ENCODE results near the gene ARHGAP19.

Gene ARHGAP19

DNA sequence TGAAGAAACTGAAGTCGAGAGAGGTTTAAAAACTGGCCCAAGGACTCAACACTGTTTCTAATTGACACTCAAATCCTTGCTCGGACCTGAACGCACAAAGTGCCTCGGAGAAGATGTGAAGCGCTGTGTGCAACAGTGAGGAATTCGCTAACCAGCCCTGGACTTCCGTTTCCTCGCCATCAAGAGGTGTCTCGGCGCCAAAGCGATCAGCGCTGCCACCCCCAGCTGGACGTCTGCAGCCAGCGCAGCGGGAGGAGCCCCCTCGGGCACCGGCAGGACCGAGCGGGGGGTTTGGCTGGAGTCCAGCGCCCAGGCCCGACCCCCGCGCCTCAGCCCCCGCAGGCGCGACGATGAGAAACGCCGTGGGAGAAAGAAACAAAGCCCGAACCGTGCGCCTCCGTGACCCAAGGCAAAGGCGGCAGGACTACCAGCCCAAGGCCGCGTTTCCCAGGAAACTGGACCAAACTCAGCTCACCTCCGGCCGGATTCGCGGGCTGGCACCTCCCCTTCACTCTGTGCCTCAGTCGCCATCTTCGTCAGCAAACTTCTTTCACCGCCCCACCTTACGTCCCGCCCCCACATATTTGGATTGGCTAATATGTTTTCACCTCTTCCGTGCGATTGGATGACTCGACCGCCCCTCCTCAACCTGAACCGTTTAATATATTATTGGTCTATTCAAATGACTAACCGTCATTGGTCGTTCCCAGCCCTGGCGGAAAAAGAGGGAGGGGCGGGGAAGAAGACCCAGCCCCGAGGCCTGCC lies at the start of gene ARHGAP19:
ARHGAP19 (minus strand) TSS at position 541 of the 765 bp plus-strand sequence; CDS start at position 531, 10 bp downstream.
- peak; percentile 87 to 99 (median 92) for DNase-seq
- intact Hi-C loops (cut with DNase I) = loop anchor here (2.0 to 5.0 kb wide), 2 partner anchors 27 to 40 kb away; partner anchors contain the start of genes FRAT1 and FRAT2

DNA sequence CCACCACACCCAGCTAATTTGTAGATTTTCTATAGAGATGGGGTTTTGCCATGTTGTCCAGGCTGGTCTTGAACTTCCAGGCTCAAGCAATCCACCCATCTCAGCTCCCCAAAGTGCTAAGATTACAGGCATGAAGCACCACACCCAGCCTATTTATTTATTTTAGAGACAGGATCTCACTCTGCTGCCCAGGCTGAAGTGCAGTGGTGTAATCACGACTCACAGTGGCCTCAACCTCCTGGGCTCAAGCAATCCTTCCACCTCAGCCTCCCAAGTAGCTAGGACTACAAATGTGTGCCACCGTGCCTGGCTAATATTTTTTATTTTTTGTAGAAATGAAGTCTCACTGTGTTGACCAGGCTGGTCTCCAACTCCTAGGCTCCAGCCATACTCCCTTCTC lies 49.0 kb upstream of the ARHGAP19 start:
- intact Hi-C loops (cut with DNase I) = no loop called here
- DNase-seq = peak in 1 of 10 donors; percentile 3

DNA sequence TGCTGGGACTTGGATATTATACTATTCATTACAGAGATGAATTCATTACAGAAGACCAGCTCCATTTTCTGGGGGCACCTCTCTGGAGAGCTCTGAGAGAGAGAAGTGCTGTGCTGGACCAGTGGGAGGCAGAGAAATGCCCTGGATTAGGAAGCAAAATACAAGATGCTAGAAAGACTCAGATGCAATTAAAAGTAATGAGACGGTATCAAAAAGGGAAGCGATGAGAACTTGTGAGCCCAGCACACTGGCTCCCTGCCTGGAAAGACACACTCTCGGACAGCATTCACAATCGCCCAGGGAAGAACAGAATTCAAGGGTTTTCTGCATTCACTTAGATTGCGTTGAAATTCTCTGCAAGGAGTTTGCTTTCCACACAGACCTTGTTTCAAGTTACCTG lies 45.6 kb upstream of the ARHGAP19 start:
- DNase-seq = peak in 3 of 10 donors; percentile 24 to 68 (median 67)
- intact Hi-C loops (cut with DNase I) = no loop called here

GRCh38 chr10:97336942-97337831 lies 44.8 kb upstream of the ARHGAP19 start:
- DNase-seq = peak in 2 of 10 donors; percentile 70 to 76
- intact Hi-C loops (cut with DNase I) = no loop called here

DNA sequence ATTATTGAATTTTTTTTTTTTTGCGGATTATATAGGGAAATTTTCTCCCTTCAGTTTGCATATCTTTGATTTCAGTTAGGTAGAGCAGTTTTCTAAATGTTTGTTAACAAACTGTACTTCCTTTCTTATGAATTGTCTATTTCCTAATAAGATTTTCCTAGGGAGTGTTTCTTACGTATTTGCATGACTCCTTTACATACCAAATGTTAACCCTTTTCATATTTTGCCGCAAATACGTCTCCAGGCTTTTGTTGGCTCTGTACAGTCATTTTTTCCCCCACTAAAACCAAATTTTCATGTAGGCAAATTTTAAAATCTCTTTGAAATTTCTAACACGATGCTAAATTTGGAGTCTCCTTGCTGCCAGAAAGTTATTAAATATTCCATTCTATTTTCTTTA lies 44.0 kb upstream of the ARHGAP19 start:
- intact Hi-C loops (cut with DNase I) = no loop called here
- no peak for DNase-seq

- intact Hi-C loops (cut with DNase I) = no loop called here
- DNase-seq = no peak
These were observed 43.6 kb upstream of the ARHGAP19 start for GRCh38 chr10:97336006-97336405.

DNA sequence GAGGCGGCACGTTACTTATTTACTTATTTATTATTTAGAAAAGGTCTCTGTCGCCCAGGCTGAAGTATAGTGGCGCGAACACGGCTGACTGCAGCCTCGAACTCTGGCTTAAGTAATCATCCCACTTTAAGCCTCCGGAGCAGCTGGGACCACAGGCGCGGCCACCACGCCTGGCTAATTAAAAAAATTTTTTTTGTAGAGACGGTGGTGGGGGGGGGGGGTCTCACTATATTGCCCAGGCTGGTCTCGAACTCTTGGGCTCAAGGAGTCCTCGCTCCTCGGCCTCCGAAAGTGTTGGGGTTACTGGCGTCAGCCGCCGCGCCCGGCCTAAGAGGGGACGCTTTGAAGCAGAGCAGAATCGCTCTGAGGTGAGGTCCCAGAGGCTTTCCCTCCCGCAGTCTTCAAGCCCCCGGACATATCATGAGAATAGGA lies 42.8 kb upstream of the ARHGAP19 start:
- DNase-seq = peak in 2 of 10 donors; percentile 67 to 76

DNA sequence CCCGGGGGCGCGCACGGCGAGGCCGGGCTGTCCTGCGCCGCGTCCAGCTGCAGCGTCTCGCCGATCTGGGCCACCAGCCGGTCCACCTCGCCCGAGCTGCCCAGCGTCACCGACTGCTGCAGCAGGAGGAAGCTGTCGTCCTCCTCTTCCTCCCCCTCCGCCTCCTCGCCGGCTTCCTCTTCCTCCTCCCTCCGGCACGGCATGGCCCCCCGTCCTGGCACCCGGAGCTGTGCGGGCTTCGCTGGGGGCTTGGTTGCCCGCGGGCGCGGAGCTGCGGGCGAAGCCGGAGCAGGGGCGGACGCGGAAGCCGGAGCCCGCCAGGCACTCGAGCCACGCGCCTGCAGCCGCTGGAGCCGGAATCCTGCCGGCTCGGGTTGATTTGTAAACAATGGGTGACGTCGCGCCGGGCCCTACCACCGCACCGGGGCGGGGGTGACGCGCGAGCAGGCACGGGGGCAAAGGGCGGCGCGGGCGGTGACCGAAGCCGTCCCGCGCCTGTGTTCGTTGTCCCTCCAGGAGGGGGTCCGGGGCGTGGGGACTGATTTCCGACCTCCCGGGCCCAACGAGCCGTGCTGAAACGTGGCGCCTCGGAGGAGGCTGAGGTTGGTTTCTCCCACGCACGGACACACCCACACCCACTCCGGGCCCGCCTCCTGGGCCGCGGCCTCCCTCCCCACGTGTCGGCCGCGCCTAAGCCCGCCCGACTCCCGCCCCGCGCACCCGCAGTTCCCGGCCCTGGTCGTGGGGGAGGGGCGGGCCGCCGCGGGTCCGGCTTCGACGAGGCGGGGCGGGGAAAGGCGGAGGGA lies 42.1 kb upstream of the ARHGAP19 start, which contains the start of gene FRAT2:
FRAT2 (minus strand) TSS at position 360 of the 806 bp plus-strand sequence; CDS start at position 203, 157 bp downstream.
- peak; percentile 82 to 98 (median 87) for DNase-seq
- intact Hi-C loops (cut with DNase I) = loop anchor here (1.0 to 5.0 kb wide), 2 partner anchors 15 to 42 kb away; partner anchors contain the start of genes ARHGAP19 and FRAT1

More for the DNA sequence above, 42.8 kb upstream of the ARHGAP19 start:
- intact Hi-C loops (cut with DNase I) = no loop called here

DNA sequence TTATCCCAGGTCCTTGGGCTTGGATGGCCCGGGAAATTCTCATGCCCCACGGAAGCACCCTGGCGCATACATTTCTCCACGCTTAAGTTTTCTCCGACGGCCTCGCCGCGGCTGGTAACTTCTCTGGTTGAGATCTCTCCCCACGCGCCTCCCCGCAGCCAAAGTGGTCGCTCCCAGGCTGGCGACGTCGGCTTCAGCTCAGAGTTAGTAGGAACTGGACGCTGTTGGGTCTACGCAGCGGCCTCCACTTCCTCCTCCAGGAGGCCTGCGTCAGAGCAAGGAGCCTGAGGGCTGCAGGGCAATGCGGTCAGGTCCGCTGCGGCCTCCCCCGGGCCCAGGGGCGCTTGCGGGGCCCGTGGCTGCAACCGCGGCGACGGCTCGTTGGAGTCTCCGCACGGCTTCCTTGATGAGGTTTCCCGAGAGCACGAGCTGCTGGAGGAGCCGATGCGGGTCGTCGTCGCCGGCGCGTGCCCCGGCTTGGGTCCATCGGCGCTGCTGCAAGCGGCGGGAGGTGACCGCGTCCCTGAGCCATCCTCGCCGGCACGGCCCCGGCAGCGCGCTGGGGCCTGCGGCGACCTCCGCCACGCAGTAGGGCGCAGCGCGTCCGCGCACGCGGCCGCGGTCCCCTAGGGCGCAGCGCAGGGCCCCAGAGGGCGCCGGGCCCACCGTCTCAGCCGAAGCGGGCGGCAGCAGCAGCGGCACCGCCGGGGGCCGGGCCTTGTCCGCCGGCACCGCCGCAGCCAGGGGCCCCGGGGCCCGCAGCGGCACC lies 41.3 kb upstream of the ARHGAP19 start:
- DNase-seq = peak in 6 of 10 donors; percentile 23 to 89 (median 56)
- intact Hi-C loops (cut with DNase I) = loop anchor here (1.0 to 5.0 kb wide), 3 partner anchors 14 to 55 kb away; partner anchors contain the start of genes ARHGAP19 and FRAT1

GRCh38 chr10:97333351-97333600 lies 40.8 kb upstream of the ARHGAP19 start:
- intact Hi-C loops (cut with DNase I) = loop anchor here (2.0 to 5.0 kb wide), 2 partner anchors 41 to 54 kb away; partner anchors contain the start of gene ARHGAP19
- no peak for DNase-seq

DNA sequence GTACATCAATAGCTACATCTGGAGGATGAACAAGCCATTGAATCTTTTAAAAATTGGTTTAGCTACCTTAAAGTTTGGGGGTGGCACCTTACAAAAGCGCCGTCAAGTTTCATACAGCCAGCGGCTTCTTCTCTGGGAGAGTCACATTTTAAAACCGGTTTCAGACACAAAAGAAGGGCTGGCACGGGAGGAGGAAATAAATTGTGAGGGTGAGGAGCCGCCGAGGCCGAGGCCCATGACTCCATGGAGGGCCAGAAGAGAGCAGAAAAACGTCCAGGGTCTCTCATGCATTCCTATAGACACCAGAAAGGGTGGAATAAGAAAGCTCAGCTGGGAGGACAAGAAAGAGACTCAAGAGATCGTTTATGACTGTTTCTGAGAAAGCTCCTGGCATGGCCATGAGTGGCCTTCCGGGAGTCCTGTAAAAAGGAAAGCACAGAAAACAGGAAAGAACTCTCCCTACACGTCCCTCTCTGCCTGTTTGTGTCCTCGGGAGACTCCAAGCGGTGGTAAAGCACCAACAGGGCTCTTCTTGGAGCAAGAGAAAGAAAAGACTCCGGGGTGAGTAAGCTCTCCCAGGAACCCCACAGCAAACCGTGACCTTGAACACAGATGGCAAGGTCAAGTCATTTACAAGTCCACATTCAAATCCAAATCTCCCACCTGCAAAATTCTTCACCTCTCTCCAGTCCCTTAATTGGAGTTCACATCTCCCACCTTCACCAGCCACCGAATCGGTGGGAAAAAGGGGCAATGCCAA lies 40.3 kb upstream of the ARHGAP19 start:
- intact Hi-C loops (cut with DNase I) = loop anchor here (2.0 to 5.0 kb wide), 2 partner anchors 40 to 54 kb away; partner anchors contain the start of gene ARHGAP19
- DNase-seq = peak in 5 of 10 donors; percentile 47 to 94 (median 58)

DNA sequence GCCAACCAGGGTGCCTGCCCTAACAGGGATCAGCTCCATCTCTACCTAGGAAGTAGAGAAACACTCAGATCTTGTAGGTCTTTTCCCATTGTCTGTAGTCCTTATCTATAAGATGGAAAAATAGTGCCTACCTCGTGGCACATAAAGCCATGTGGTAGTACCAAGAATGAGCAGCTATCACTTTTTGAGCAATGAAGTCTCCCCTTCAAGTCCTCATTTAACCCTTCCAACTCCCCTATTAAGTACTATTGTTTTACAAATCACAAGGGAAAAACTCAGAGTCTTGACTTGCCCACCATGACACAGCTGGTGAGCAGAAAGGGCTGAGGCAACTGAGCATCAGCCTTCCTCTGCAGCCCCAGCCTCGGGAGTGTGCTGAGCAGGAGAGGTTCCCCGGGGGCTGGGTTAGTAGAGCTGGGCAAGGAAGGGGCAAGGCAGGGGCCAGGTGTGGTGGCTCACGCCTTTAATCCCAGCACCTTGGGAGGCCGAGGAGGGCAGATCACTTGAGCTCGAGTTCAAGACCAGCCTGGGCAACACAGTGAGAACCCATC lies 38.8 kb upstream of the ARHGAP19 start:
- DNase-seq = peak in 1 of 10 donors; percentile 35
- intact Hi-C loops (cut with DNase I) = loop anchor here (5.0 kb wide), 1 partner anchor 39 kb away; the partner anchor contains the start of gene ARHGAP19

DNA sequence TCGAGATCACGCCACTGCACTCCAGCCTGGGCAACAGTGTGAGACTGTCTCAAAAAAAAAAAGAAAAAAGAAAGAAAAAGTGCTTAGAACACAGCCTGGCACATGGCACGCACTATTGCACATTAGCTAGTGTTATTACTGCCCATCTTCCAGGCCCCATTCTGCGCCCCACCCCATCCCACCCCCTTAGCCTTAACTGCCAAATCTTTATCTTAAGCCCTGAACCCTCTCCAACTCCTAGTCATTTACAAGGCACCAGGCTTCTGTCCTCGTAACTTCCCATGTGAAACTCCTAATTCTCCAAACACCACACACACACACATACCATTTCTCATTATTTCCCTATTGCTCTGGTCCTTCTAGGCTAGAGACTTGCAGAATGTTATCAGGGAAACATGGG lies 37.3 kb upstream of the ARHGAP19 start:
- intact Hi-C loops (cut with DNase I) = loop anchor here (5.0 kb wide), 1 partner anchor 37 kb away; the partner anchor contains the start of gene ARHGAP19

DNA sequence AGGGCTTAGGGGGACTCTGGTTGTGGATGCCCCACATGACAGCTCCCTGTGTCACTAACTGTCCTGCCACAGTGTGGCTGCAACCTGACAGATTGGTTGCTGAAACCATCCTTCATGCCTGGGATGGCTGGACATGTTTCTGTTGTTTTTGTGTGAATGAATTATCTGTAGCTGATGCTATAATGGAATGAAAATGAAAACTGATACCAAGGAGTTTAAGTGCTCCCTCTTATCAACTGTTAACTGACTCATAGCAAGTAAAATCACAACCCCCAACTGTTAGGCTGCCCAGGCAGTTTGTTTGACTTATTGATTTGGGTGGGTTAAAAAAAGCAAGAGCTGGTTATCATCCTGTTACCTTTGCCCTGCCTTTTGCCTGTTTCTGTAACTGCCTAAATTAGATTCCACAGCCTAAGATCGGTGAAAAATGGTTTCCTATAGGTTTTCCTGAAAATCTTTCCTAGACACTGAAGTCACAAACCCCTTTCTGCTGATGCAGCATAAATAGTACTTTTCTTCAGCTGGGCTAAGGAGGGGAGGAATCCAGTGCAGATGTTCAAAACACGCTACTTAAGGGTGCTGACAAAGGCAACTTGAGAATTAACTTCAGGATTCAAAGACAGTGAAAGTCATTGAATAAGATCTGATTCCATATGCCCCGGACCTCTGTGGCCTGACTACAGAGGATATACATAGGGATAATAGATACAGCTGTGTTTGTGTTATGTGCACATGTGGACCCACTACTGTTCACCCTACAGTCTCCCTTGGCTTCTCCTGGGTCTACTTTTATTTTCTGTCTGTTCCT lies 36.4 kb upstream of the ARHGAP19 start:
- intact Hi-C loops (cut with DNase I) = no loop called here
- DNase-seq = peak in 1 of 10 donors; percentile 30

More for the DNA sequence above, 37.3 kb upstream of the ARHGAP19 start:
- DNase-seq = no peak

GRCh38 chr10:97327348-97328294 lies 35.2 kb upstream of the ARHGAP19 start:
- peak in 2 of 10 donors; percentile 7 to 18 for DNase-seq
- intact Hi-C loops (cut with DNase I) = no loop called here

- intact Hi-C loops (cut with DNase I) = no loop called here
- DNase-seq = peak in 2 of 10 donors; percentile 6 to 18
These were observed 33.3 kb upstream of the ARHGAP19 start for GRCh38 chr10:97325754-97326153.
